Retinal pigment epithelial cell (primary cell): ENCODE measurements around the gene FBN1.

Experiments
- DNase-seq: peaks from one replicate; pipeline ENCODE4 v3.0.0-alpha.2; 2010; ENCODE audit warnings: low read depth
- H3K4me3 ChIP-seq: 2 replicates; pipeline ENCODE4 v1.5.1; 2011; ENCODE audit warnings: mild to moderate bottlenecking, low read length, control low read depth, moderate library complexity
- CTCF ChIP-seq: conservative IDR thresholded peaks from 2 replicates; pipeline ENCODE4 v1.5.1; 2011; ENCODE audit warnings: low read depth, low read length, control low read depth, inconsistent platforms

FBN1 gene

GRCh38 chr15:48601095-48601494, 44.4 kb downstream of the FBN1 start:
- no peak overlapping the region for H3K4me3 ChIP-seq
- no peak for TF ChIP-seq CTCF
- DNase-seq = no peak

GRCh38 chr15:48596841-48597240, 48.7 kb downstream of the FBN1 start:
- no peak overlapping the region for H3K4me3 ChIP-seq
- DNase-seq = no peak
- TF ChIP-seq CTCF = no peak

GRCh38 chr15:48596415-48596814, 49.1 kb downstream of the FBN1 start:
- DNase-seq = no peak
- no peak for TF ChIP-seq CTCF
- no peak overlapping the region for H3K4me3 ChIP-seq

- TF ChIP-seq CTCF = no peak
- DNase-seq = no peak
- H3K4me3 ChIP-seq = no peak overlapping the region
These were observed 49.5 kb downstream of the FBN1 start for GRCh38 chr15:48595981-48596380.

- H3K4me3 ChIP-seq = no peak overlapping the region
- no peak for TF ChIP-seq CTCF
- DNase-seq = no peak
These were observed 52.6 kb downstream of the FBN1 start for GRCh38 chr15:48592933-48593332.

- peak; percentile 94 for DNase-seq
- H3K4me3 ChIP-seq = no peak overlapping the region
- TF ChIP-seq CTCF = no peak
These were observed 53.2 kb downstream of the FBN1 start for GRCh38 chr15:48592221-48592731.

GRCh38 chr15:48590723-48591122, 54.8 kb downstream of the FBN1 start:
- H3K4me3 ChIP-seq = no peak overlapping the region

More at GRCh38 chr15:48590723-48591122, 54.8 kb downstream of the FBN1 start:
- DNase-seq = no peak
- no peak for TF ChIP-seq CTCF
